ENCODE results near the gene MCU.
"Not testable (repeated sequence)": the region's sequence is repeated elsewhere in the genome, so short reads cannot be mapped to it uniquely, and the experiment has no call there.

Gene MCU

GRCh38 chr10:72692744-72692993 is 726 bp downstream of the MCU start:
- DNase-seq (ENCODE audit: low read depth): no peak
- TF ChIP-seq, protein P1, sequence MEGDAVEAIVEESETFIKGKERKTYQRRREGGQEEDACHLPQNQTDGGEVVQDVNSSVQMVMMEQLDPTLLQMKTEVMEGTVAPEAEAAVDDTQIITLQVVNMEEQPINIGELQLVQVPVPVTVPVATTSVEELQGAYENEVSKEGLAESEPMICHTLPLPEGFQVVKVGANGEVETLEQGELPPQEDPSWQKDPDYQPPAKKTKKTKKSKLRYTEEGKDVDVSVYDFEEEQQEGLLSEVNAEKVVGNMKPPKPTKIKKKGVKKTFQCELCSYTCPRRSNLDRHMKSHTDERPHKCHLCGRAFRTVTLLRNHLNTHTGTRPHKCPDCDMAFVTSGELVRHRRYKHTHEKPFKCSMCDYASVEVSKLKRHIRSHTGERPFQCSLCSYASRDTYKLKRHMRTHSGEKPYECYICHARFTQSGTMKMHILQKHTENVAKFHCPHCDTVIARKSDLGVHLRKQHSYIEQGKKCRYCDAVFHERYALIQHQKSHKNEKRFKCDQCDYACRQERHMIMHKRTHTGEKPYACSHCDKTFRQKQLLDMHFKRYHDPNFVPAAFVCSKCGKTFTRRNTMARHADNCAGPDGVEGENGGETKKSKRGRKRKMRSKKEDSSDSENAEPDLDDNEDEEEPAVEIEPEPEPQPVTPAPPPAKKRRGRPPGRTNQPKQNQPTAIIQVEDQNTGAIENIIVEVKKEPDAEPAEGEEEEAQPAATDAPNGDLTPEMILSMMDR (IDR thresholded peaks at IDR 0.05; ENCODE audit: control insufficient read depth, extremely low read depth, insufficient read depth): no peak
- peak overlapping the region; percentile 78 for H3K4me3 ChIP-seq (ENCODE audit: low read depth, low read length)

- H3K4me3 ChIP-seq (ENCODE audit: low read depth, low read length): peak overlapping the region; percentile 78
- no peak for DNase-seq (ENCODE audit: low read depth)
- TF ChIP-seq, protein P1 (IDR thresholded peaks at IDR 0.05; ENCODE audit: control insufficient read depth, extremely low read depth, insufficient read depth): no peak
Measured at GRCh38 chr10:72692994-72693781, 1.2 kb downstream of the MCU start.

DNA sequence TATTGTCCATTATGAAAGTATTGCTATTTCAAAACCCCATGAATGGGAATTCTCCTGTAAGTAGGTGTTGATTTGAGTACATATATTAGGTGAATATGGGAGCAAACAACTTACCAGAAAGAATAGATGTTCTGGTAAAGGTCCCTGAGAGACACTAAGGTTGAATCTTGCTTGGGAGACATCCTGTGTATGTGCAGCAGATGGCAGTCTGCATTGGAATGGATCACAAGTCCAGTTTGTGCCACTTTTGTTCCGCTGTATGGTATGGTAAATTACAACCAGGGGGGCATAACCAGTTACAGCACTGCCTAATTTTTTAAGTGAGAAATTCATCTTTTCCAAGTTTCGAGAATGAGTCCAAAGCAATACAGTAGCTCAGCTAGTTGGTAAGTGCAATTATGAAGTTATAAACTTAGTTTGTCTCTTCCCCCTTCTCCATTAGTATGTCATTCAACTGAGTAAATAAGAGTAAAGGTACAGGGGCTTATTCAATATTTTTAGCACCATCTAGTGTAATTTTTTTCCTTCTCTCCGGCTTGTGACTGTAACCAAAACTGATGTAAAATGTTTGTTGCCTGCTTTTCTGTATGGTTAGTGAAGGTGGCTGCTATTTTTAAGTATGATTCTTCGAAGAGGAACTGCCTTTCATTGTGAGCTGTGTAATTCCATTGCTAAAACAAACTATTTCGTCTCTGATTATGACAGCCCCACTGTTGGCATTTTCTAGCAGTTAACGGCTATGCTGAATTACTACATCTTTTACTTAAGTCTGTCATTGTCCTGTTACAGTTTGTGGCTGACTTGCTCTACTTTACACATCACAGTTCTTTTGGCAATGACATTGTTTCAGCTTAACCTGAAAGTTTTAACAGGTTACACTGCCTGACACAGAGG is 2.8 kb downstream of the MCU start:
- peak; percentile 40 for DNase-seq (ENCODE audit: low read depth)
- TF ChIP-seq, protein P1 (IDR thresholded peaks at IDR 0.05; ENCODE audit: control insufficient read depth, extremely low read depth, insufficient read depth): peak; percentile 66
- no peak overlapping the region for H3K4me3 ChIP-seq (ENCODE audit: low read depth, low read length)

DNA sequence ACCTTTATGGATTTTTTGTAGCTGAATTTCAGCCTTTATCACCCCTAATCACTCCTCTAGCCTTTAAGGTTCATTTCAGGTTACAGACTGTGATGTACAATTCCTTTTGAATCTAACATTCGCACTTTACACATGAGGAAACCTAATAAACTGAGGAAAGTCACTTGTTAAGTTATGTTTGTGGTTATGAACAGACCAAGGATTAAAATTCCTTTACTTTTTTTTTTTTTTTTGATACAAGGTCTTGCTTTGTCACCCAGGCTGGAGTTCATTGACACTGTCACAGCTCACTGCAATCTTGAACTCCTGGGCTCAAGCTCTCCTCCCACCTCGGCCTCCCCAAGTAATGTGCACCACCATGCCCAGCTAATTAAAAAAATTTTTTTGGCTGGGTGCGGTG is 3.6 kb downstream of the MCU start:
- H3K4me3 ChIP-seq (ENCODE audit: low read depth, low read length): no peak overlapping the region
- TF ChIP-seq, protein P1 (IDR thresholded peaks at IDR 0.05; ENCODE audit: control insufficient read depth, extremely low read depth, insufficient read depth): no peak
- no peak for DNase-seq (ENCODE audit: low read depth)

- no peak overlapping the region for H3K4me3 ChIP-seq (ENCODE audit: low read depth, low read length)
- no peak for DNase-seq (ENCODE audit: low read depth)
- TF ChIP-seq, protein P1 (IDR thresholded peaks at IDR 0.05; ENCODE audit: control insufficient read depth, extremely low read depth, insufficient read depth): no peak
Measured at GRCh38 chr10:72697716-72698115, 5.8 kb downstream of the MCU start.

- DNase-seq (ENCODE audit: low read depth); H3K4me3 ChIP-seq (ENCODE audit: low read depth, low read length): not testable (repeated sequence)
Measured at GRCh38 chr10:72702465-72702864, 10.5 kb downstream of the MCU start.

DNA sequence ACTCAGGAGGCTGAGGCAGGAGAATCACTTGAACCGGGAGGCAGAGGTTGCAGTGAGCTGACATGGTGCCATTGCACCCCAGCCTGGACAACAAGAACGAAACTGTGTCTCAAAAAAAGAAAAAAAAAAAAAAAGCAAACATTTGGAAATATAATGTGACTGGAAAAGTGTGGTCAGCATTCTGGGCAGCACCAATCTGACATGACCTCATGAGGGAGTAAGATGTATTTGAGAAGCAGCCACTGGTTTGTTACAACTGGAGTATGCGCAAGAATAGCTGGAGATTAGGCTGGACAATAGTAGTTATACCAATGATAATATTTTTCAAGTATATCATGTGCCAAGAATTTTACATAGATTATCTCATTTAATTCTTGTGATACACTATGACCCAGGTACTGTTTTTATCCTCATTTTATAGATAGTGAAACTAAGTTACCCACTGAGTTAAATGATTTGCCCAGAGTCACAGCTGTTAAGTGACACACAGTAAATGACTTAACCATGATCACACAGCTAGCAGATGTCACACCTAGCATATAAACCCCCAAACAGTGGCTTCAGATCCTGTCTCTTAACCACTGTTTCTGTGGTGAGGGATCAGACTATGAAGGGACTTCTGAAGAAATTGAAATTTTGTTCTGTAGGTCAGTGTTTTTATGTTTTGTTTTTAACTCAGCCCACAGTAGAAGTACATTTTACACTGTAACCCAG is 11.1 kb downstream of the MCU start:
- no peak for DNase-seq (ENCODE audit: low read depth)
- no peak overlapping the region for H3K4me3 ChIP-seq (ENCODE audit: low read depth, low read length)
- TF ChIP-seq, protein P1 (IDR thresholded peaks at IDR 0.05; ENCODE audit: control insufficient read depth, extremely low read depth, insufficient read depth): no peak

Data from LNCaP clone FGC (cell line).